K562 (cell line): Measurements from ENCODE around the gene PDE4D. TPM values are rescaled to one million over a fixed set of nuclear protein-coding genes. Genes with fewer than 3 reads are reported as not detected.

ENCODE experiments used
- ATAC-seq: fragments of 200-7000 bp; cut with Tn5 transposase; 3 replicates; pipeline ENCODE4 v1.9.1; 2020; ENCODE audit warnings: moderate library complexity
- BruUV-seq: library from RNA; stranded (reverse); fragments of 400-500 nt; replicated peaks from 2 replicates; lab custom pipeline; 2021; lab: Mats Ljungman, UMichigan
- CTCF ChIA-PET: fragments of 300-600 bp; formaldehyde crosslinking; extraction: SDS; loops from one replicate; lab custom pipeline; 2021; ENCODE audit warnings: low intra/inter-chr PET ratio; lab: Yijun Ruan, JAX
- POLR2A ChIA-PET: fragments of 300-600, 350-650 bp; sonication (Branson Sonifier 250); formaldehyde crosslinking; extraction: SDS; loops from one replicate; lab custom pipeline; 2021; ENCODE audit warnings: antibody characterized with exemption, inconsistent platforms; lab: Yijun Ruan, JAX
- DNase-seq, 4 experiments: peaks; one replicate each; pipeline versions ENCODE4 v3.0.0 to v3.0.0-alpha.2; 2011 to 2018; ENCODE audit warnings: low spot score in 3 of 4, mixed read lengths in 3 of 4; ENCODE audit errors: extremely low read depth in 1 of 4
- FAIRE-seq: peaks from 2 replicates; lab custom pipeline; 2011; peaks lifted over from hg19 to GRCh38; lab: Jason Lieb, UNC
- H2AFZ ChIP-seq: 2 replicates; pipeline ENCODE4 v1.6.0; 2011; ENCODE audit warnings: low read depth, low read length, control low read depth, inconsistent platforms
- H3K27ac ChIP-seq: fragments of 200-600 bp; 3 replicates; pipeline ENCODE4 v1.8.0; 2011; ENCODE audit warnings: low read depth, mild to moderate bottlenecking, control low read depth, inconsistent platforms, low read length, moderate library complexity, mixed read lengths; ENCODE audit errors: extremely low read depth
- H3K27me3 ChIP-seq, 2 experiments: fragments of 300-600 bp in 1 of 2; 2 replicates in 1 of 2; 3 replicates in 1 of 2; pipeline versions ENCODE4 v1.6.0 to v1.8.0; 2011; ENCODE audit warnings: inconsistent platforms in 2 of 2, low read length in 2 of 2, mild to moderate bottlenecking in 1 of 2, mixed read lengths in 1 of 2, moderate library complexity in 1 of 2; ENCODE audit not compliant: control insufficient read depth in 2 of 2, insufficient read depth in 2 of 2
- H3K36me3 ChIP-seq: fragments of 300-600 bp; 3 replicates; pipeline ENCODE4 v1.8.0; 2011; ENCODE audit warnings: mild to moderate bottlenecking, low read length, inconsistent platforms; ENCODE audit not compliant: control insufficient read depth, insufficient read depth
- H3K4me1 ChIP-seq, 2 experiments: fragments of 200-600 bp in 1 of 2; replicated peaks in 1 of 2; 2 replicates in 1 of 2; 3 replicates in 1 of 2; pipeline versions ENCODE4 v1.5.1 to v1.8.0; 2011; ENCODE audit warnings: inconsistent platforms in 2 of 2, low read length in 2 of 2, mild to moderate bottlenecking in 1 of 2, mixed read lengths in 1 of 2, moderate library complexity in 1 of 2; ENCODE audit not compliant: control insufficient read depth in 2 of 2, insufficient read depth in 2 of 2
- H3K4me2 ChIP-seq: 2 replicates; pipeline ENCODE4 v1.6.1; 2011; ENCODE audit warnings: low read length, control low read depth, inconsistent platforms, mixed read lengths; ENCODE audit not compliant: insufficient read depth
- H3K4me3 ChIP-seq: fragments of 200-600 bp; sonication (generic), shearing (Covaris generic); 2 replicates; pipeline ENCODE4 v1.5.1; 2016; ENCODE audit warnings: control low read depth, inconsistent platforms
- H3K79me2 ChIP-seq: fragments of 200-600 bp; 3 replicates; pipeline ENCODE4 v1.8.0; 2011; ENCODE audit warnings: low read length, inconsistent platforms; ENCODE audit not compliant: control insufficient read depth, insufficient read depth
- H3K9ac ChIP-seq, 2 experiments: 2 replicates each; pipeline versions ENCODE4 v1.6.0 to v1.6.1; 2011; ENCODE audit warnings: low read depth in 2 of 2, low read length in 2 of 2, control low read depth in 1 of 2, inconsistent platforms in 1 of 2, mild to moderate bottlenecking in 1 of 2, mixed read lengths in 1 of 2; ENCODE audit not compliant: insufficient read depth in 1 of 2
- H3K9me1 ChIP-seq: one replicate; pipeline ENCODE4 v1.6.0; 2011; ENCODE audit warnings: inconsistent platforms, mild to moderate bottlenecking, low read length, moderate library complexity; ENCODE audit not compliant: control insufficient read depth, insufficient read depth
- H3K9me3 ChIP-seq: replicated peaks from 2 replicates; pipeline ENCODE4 v1.5.1; 2011; ENCODE audit warnings: low read depth, low read length, inconsistent platforms; ENCODE audit not compliant: control insufficient read depth, insufficient read depth
- H4K20me1 ChIP-seq: replicated peaks from 2 replicates; pipeline ENCODE4 v1.6.1; 2011; ENCODE audit warnings: low read length, inconsistent platforms, mixed read lengths; ENCODE audit not compliant: control insufficient read depth, insufficient read depth
- ASH1L ChIP-seq: fragments of 450-650 bp; IDR thresholded peaks from 2 replicates; pipeline ENCODE4 v1.6.1; 2018; ENCODE audit warnings: borderline replicate concordance, mild to moderate bottlenecking, low read depth; ENCODE audit not compliant: partially characterized antibody
- FOSL1 ChIP-seq: fragments of 200-800 bp; sonication (Bioruptor generic); conservative IDR thresholded peaks from 2 replicates; pipeline ENCODE4 v1.6.1; 2016; ENCODE audit warnings: missing genetic modification characterization, missing compliant biosample characterization
- GATA2 ChIP-seq: sonication (generic); formaldehyde crosslinking; IDR thresholded peaks from 2 replicates; pipeline ENCODE4 v1.4.0; 2020; ENCODE audit warnings: mild to moderate bottlenecking, missing genetic modification reagents
- SRSF9 ChIP-seq: fragments of 200-400 bp; formaldehyde crosslinking; IDR thresholded peaks from 2 replicates; pipeline ENCODE4 v1.6.1; 2017; ENCODE audit warnings: low read depth, low read length, borderline replicate concordance
- ZBED1 ChIP-seq: IDR thresholded peaks from 2 replicates; pipeline ENCODE4 v1.6.1; 2014
- ZNF347 ChIP-seq: fragments of 450-650 bp; formaldehyde crosslinking; IDR thresholded peaks from 2 replicates; pipeline ENCODE4 v1.4.0; 2020; ENCODE audit warnings: low read depth, mild to moderate bottlenecking, moderate library complexity
- ZNF76 ChIP-seq: fragments of 250-450 bp; sonication (Bioruptor Pico); IDR thresholded peaks from 2 replicates; pipeline ENCODE4 v1.4.0; 2020; ENCODE audit warnings: mild to moderate bottlenecking, moderate library complexity, borderline replicate concordance
- WGBS: fragments of 100-300 bp; shearing (Covaris generic); methylation state at CpG from one replicate; pipeline ENCODE4 v1.1.6; 2016; ENCODE audit warnings: low coverage, mixed read lengths; ENCODE audit not compliant: insufficient coverage; ENCODE audit errors: missing lambda C conversion rate; 5-methylcytosine and 5-hydroxymethylcytosine counted together
- in situ Hi-C: fragments of 300-500 bp; cut with MboI; formaldehyde crosslinking; loops from 4 replicates; pipeline ENCODE4 v1.15.0; 2018; ENCODE audit warnings: inconsistent platforms, mixed read lengths
- intact Hi-C: fragments of 100-400 bp; cut with micrococcal nuclease; formaldehyde crosslinking; loops from 2 replicates; pipeline ENCODE4 v1.14.2; 2022
- polyA plus RNA-seq, 8 experiments: library from polyadenylated mRNA; depleted of rRNA in 4 of 8; stranded (reverse) in 5 of 8; unstranded in 3 of 8; fragments of >200 nt; fragmentation: Nextera tagmentation in 2 of 8; fragmentation: Illumina TruSeq in 1 of 8; extraction: Ambion mirVana in 2 of 8; extraction: Trizol in 1 of 8; gene quantifications; 2 replicates each; pipeline versions ENCODE4 v1.2.1 to v1.2.3, GENCODE V29; 2011 to 2014; ENCODE audit warnings: inconsistent platforms in 1 of 8, missing spikeins in 1 of 8
- total RNA-seq, 7 experiments: library from RNA; depleted of rRNA in 6 of 7; stranded (reverse); fragments of >200 nt in 6 of 7; fragmentation: Illumina TruSeq in 2 of 7; extraction: Trizol in 2 of 7; gene quantifications; 2 replicates each; pipeline versions ENCODE4 v1.2.1 to v1.2.3, GENCODE V29; 2011 to 2021; ENCODE audit warnings: low replicate concordance in 1 of 7

The PDE4D gene
- total and polyA plus RNA-seq, 9 of the 15 experiments (the other 6 are each of a cell fraction or from before 2014, with no cell fraction given), result 0.04 to 0.46 (median 0.13) TPM

GRCh38 chr5:59759600-59760351, 133.8 kb downstream of the PDE4D start:
- ATAC-seq, result no peak
- H3K9me3 ChIP-seq, result no peaks in the 10 kb centered on the region
- no peaks in the 10 kb centered on the region for H3K9me1 ChIP-seq
- no peak for FAIRE-seq
- ChIA-PET CTCF (no interaction called here), POLR2A (no interaction called here)
- 3% methylated on average over 4 of the region's 4 CpGs for WGBS
- TF ChIP-seq ASH1L, result no peak
- no peak for TF ChIP-seq GATA2 (CRISPR knock-in tag)
- no peak for TF ChIP-seq FOSL1 (tag)
- no peak for TF ChIP-seq ZNF76 (CRISPR knock-in tag)
- TF ChIP-seq ZBED1, result no peak
- TF ChIP-seq ZNF347, result no peak
- TF ChIP-seq SRSF9, result no peak
- H4K20me1 ChIP-seq, result no peaks in the 10 kb centered on the region
- no peaks in the 10 kb centered on the region for H3K79me2 ChIP-seq
- no peak overlapping the region for H3K4me3 ChIP-seq
- H3K4me2 ChIP-seq, result no peak overlapping the region
- no peaks in the 10 kb centered on the region for H3K27me3 ChIP-seq
- in situ Hi-C loops, result no loop called here
- intact Hi-C loops, result no loop called here
- no peak overlapping the region for H3K9ac ChIP-seq
- no peak overlapping the region for H3K27ac ChIP-seq
- H3K4me1 ChIP-seq, result no peaks in the 10 kb centered on the region
- no TSS peak for BruUV-seq
- H3K36me3 ChIP-seq, result no peaks in the 10 kb centered on the region
- DNase-seq, result no peak
- H2AFZ ChIP-seq, result no peak overlapping the region
